HG03460 (cell line): Measurements from ENCODE around the gene TK1.

Experiments used
- ATAC-seq: cut with Tn5 transposase; IDR thresholded peaks from one replicate; pipeline ENCODE4 v1.9.1; 2021; ENCODE audit not compliant: unreplicated experiment

TK1 gene

GRCh38 chr17:78125138-78125913 lies 61.5 kb downstream of the TK1 start:
- ATAC-seq = no peak

- no peak for ATAC-seq
Measured at GRCh38 chr17:78124836-78125137, 62.1 kb downstream of the TK1 start.
